HT1080 (cell line): ENCODE results near the gene BTN1A1. TPM values are rescaled to one million over a fixed set of nuclear protein-coding genes. Genes with fewer than 3 reads are reported as not detected.
"Not testable (repeated sequence)": the region's sequence is repeated elsewhere in the genome, so short reads cannot be mapped to it uniquely, and the experiment has no call there.

Source experiments
- DNase-seq: peaks from one replicate; pipeline ENCODE4 v3.0.0-alpha.2; 2015; ENCODE audit warnings: low read depth
- polyA plus RNA-seq, 2 experiments: library from polyadenylated mRNA; depleted of rRNA; stranded (reverse); fragments of >200 nt; gene quantifications; 2 replicates each; pipeline ENCODE4 v1.2.3, GENCODE V29; 2015
- total RNA-seq: library from RNA; depleted of rRNA; stranded (reverse); fragments of >200 nt; shearing (Covaris generic); gene quantifications from 2 replicates; pipeline ENCODE4 v1.2.3, GENCODE V29; 2014; rRNA removed

The BTN1A1 gene
- 0.23 TPM in 1 of 2 replicates, not detected in the other for total RNA-seq
- polyA plus RNA-seq (2015; cell fraction: cytosol; rRNA removed): not detected in 2 replicates
- not detected in 2 replicates for polyA plus RNA-seq (2015; cell fraction: nucleus; rRNA removed)

- no peak for DNase-seq
Observed at GRCh38 chr6:26500102-26500501, at the start of gene BTN1A1. TSS of gene BTN1A1 (plus strand) at chr6:26500303. CDS start at chr6:26501287, 984 bp downstream.

- no peak for DNase-seq
Observed at GRCh38 chr6:26452631-26453235, 47.4 kb upstream of the BTN1A1 start.

GRCh38 chr6:26454631-26455030, 45.5 kb upstream of the BTN1A1 start:
- DNase-seq: no peak

- no peak for DNase-seq
Observed at GRCh38 chr6:26455357-26455970, 44.6 kb upstream of the BTN1A1 start.

- DNase-seq: no peak
Observed at GRCh38 chr6:26457264-26457805, 42.8 kb upstream of the BTN1A1 start.

GRCh38 chr6:26457806-26458688, 42.1 kb upstream of the BTN1A1 start, which contains the start of gene BTN2A1:
TSS of gene BTN2A1 (plus strand) at chr6:26457955. CDS start at chr6:26458637, 682 bp downstream.
- DNase-seq: peak; percentile 88

- no peak for DNase-seq
Observed at GRCh38 chr6:26459023-26459810, 40.9 kb upstream of the BTN1A1 start.

- not testable (repeated sequence) for DNase-seq
Observed at GRCh38 chr6:26461353-26461752, 38.8 kb upstream of the BTN1A1 start.

GRCh38 chr6:26464014-26464413, 36.1 kb upstream of the BTN1A1 start:
- no peak for DNase-seq

- DNase-seq: no peak
Observed at GRCh38 chr6:26464416-26465131, 35.5 kb upstream of the BTN1A1 start.

- no peak for DNase-seq
Observed at GRCh38 chr6:26465776-26466175, 34.3 kb upstream of the BTN1A1 start.

- DNase-seq: no peak
Observed at GRCh38 chr6:26468829-26469228, 31.3 kb upstream of the BTN1A1 start.

GRCh38 chr6:26470643-26471042, 29.5 kb upstream of the BTN1A1 start:
- DNase-seq: no peak

- no peak for DNase-seq
Observed at GRCh38 chr6:26471970-26472369, 28.1 kb upstream of the BTN1A1 start.

- no peak for DNase-seq
Observed at GRCh38 chr6:26472549-26473290, 27.4 kb upstream of the BTN1A1 start.

GRCh38 chr6:26473429-26473757, 26.7 kb upstream of the BTN1A1 start:
- DNase-seq: no peak

GRCh38 chr6:26473758-26474438, 26.2 kb upstream of the BTN1A1 start:
- peak; percentile 96 for DNase-seq

- DNase-seq: no peak
Observed at GRCh38 chr6:26474439-26474881, 25.6 kb upstream of the BTN1A1 start.
